DOHH2 (cell line): Measurements from ENCODE around the gene MPPED1.

Source experiments
- H3F3A ChIP-seq: fragments of 200-600 bp; sonication (generic), shearing (Covaris generic); 2 replicates; pipeline ENCODE4 v1.6.0; 2016; ENCODE audit warnings: antibody characterized with exemption, mild to moderate bottlenecking; ENCODE audit not compliant: control insufficient read depth, insufficient read depth
- H3K27ac ChIP-seq: fragments of 200-600 bp; sonication (generic); 2 replicates; pipeline ENCODE4 v1.5.1; 2014; ENCODE audit warnings: low read depth, mild to moderate bottlenecking, low read length, moderate library complexity
- H3K27me3 ChIP-seq: fragments of 200-600 bp; sonication (generic); 2 replicates; pipeline ENCODE4 v1.6.1; 2014; ENCODE audit warnings: mild to moderate bottlenecking, low read length, mixed read lengths; ENCODE audit not compliant: control insufficient read depth
- H3K36me3 ChIP-seq: fragments of 200-600 bp; sonication (generic); 2 replicates; pipeline ENCODE4 v1.6.1; 2014; ENCODE audit warnings: mild to moderate bottlenecking, low read length, moderate library complexity, mixed read lengths; ENCODE audit not compliant: control insufficient read depth
- H3K4me1 ChIP-seq: fragments of 200-600 bp; sonication (generic); 2 replicates; pipeline ENCODE4 v1.6.1; 2014; ENCODE audit warnings: mild to moderate bottlenecking, low read length, mixed read lengths; ENCODE audit not compliant: control insufficient read depth
- H3K4me2 ChIP-seq: fragments of 200-600 bp; sonication (generic); 2 replicates; pipeline ENCODE4 v1.6.0; 2014; ENCODE audit warnings: mild to moderate bottlenecking, low read length, moderate library complexity
- H3K4me3 ChIP-seq: fragments of 200-600 bp; sonication (generic); 2 replicates; pipeline ENCODE4 v1.5.1; 2014; ENCODE audit warnings: mild to moderate bottlenecking, low read length, mixed read lengths
- H3K79me2 ChIP-seq: fragments of 200-600 bp; sonication (generic); 2 replicates; pipeline ENCODE4 v1.6.1; 2014; ENCODE audit warnings: mild to moderate bottlenecking, low read length, mixed read lengths; ENCODE audit not compliant: control insufficient read depth
- H3K9me2 ChIP-seq: fragments of 200-600 bp; sonication (generic); replicated peaks from 2 replicates; pipeline ENCODE4 v1.6.1; 2014; ENCODE audit warnings: mild to moderate bottlenecking, low read length, mixed read lengths; ENCODE audit not compliant: control insufficient read depth
- H3K9me3 ChIP-seq: fragments of 200-600 bp; sonication (generic); 2 replicates; pipeline ENCODE4 v1.6.1; 2014; ENCODE audit warnings: antibody characterized with exemption, low read length, mixed read lengths; ENCODE audit not compliant: control insufficient read depth, insufficient read depth
- H4K20me1 ChIP-seq: fragments of 200-600 bp; sonication (generic); 2 replicates; pipeline ENCODE4 v1.6.0; 2014; ENCODE audit warnings: low read depth, mild to moderate bottlenecking, antibody characterized with exemption, low read length, moderate library complexity; ENCODE audit not compliant: control insufficient read depth, insufficient read depth
- CTCF ChIP-seq: fragments of 200-600 bp; sonication (generic); IDR thresholded peaks from one replicate; pipeline ENCODE4 v1.5.1; 2014; ENCODE audit warnings: antibody characterized with exemption, mild to moderate bottlenecking, low read depth, low read length; ENCODE audit not compliant: poor library complexity, severe bottlenecking
- EZH2phosphoT487 ChIP-seq: fragments of 200-600 bp; sonication (generic); IDR thresholded peaks from 2 replicates; pipeline ENCODE4 v1.6.1; 2017; ENCODE audit warnings: borderline replicate concordance, mild to moderate bottlenecking, antibody characterized with exemption, low read length, moderate library complexity, mixed read lengths

MPPED1 gene

GRCh38 chr22:43485502-43486089 is 73.8 kb downstream of the MPPED1 start:
- Histone ChIP-seq H3K4me1 (no peaks in the 10 kb centered on the region), H3K4me2 (no peak overlapping the region), H3K27ac (no peak overlapping the region), H3K79me2 (no peaks in the 10 kb centered on the region), H3K36me3 (no peaks in the 10 kb centered on the region), H4K20me1 (no peaks in the 10 kb centered on the region), H3K9me3 (no peaks in the 10 kb centered on the region), H3K4me3 (no peak overlapping the region), H3K27me3 (no peaks in the 10 kb centered on the region), H3K9me2 (no peaks in the 10 kb centered on the region), H3F3A (no peaks in the 10 kb centered on the region)
- TF ChIP-seq EZH2phosphoT487 (no peak), CTCF (no peak)

- Histone ChIP-seq H4K20me1 (no peaks in the 10 kb centered on the region), H3K27me3 (no peaks in the 10 kb centered on the region), H3K4me1 (no peaks in the 10 kb centered on the region), H3K9me2 (no peaks in the 10 kb centered on the region), H3K36me3 (no peaks in the 10 kb centered on the region), H3K4me3 (no peak overlapping the region), H3K27ac (no peak overlapping the region), H3F3A (no peaks in the 10 kb centered on the region), H3K9me3 (no peaks in the 10 kb centered on the region), H3K79me2 (no peaks in the 10 kb centered on the region), H3K4me2 (no peak overlapping the region)
- no peak for TF ChIP-seq CTCF
- TF ChIP-seq EZH2phosphoT487 = no peak
Measured at GRCh38 chr22:43487311-43488030, 75.7 kb downstream of the MPPED1 start.

GRCh38 chr22:43488031-43488866 is 76.4 kb downstream of the MPPED1 start:
- no peak overlapping the region for H3K27ac ChIP-seq
- no peak overlapping the region for H3K4me2 ChIP-seq
- no peak overlapping the region for H3K4me3 ChIP-seq
- no peaks in the 10 kb centered on the region for H3K9me3 ChIP-seq
- H3K4me1 ChIP-seq = no peaks in the 10 kb centered on the region
- H3K36me3 ChIP-seq = no peaks in the 10 kb centered on the region
- no peaks in the 10 kb centered on the region for H3K27me3 ChIP-seq
- TF ChIP-seq EZH2phosphoT487 (no peak), CTCF (no peak)
- H4K20me1 ChIP-seq = no peaks in the 10 kb centered on the region
- no peaks in the 10 kb centered on the region for H3F3A ChIP-seq
- H3K79me2 ChIP-seq = no peaks in the 10 kb centered on the region
- no peaks in the 10 kb centered on the region for H3K9me2 ChIP-seq
